Measurements from ENCODE around the gene TRPV4.

- TF ChIP-seq CTCF (IDR thresholded peaks at IDR 0.05 in 4 of 5, conservative IDR thresholded peaks at IDR 0.05 in 1 of 5) (no peak), POLR2A (IDR thresholded peaks at IDR 0.05) (no peak)
These were observed 39.2 kb downstream of the TRPV4 start for GRCh38 chr12:109793826-109794501.
